ENCODE measurements around the gene STAG3. TPM values are rescaled to one million over a fixed set of nuclear protein-coding genes. Genes with fewer than 3 reads are reported as not detected.
A peak's percentile ranks its signal among the peaks of the same experiment; 100 is the strongest.

Gene STAG3
- total and polyA plus RNA-seq, 9 of the 15 experiments (the other 6 are each of a cell fraction or from before 2014, with no cell fraction given): 0.54 to 2.5 (median 1.7) TPM

GRCh38 chr7:100177045-100178001 lies at the start of gene STAG3, which contains the start of gene GPC2 (continued):
- TF ChIP-seq KDM1A (IDR thresholded peaks at IDR 0.05) (0 out of 4 replicates have a peak, but pooled peaks of 1 of the 2 experiments have one; percentile 7), KLF1 (tag; IDR thresholded peaks at IDR 0.05) (no peak), THRA (IDR thresholded peaks at IDR 0.05) (no peak), U2AF1 (optimal IDR thresholded peaks at IDR 0.05; ENCODE audit: low read depth, low read length) (no peak), ZBED1 (IDR thresholded peaks at IDR 0.05) (no peak), CHCHD3 (CRISPR knock-in tag; IDR thresholded peaks at IDR 0.05) (no peak), THRAP3 (IDR thresholded peaks at IDR 0.05; ENCODE audit: borderline replicate concordance) (no peak), ARID2 (IDR thresholded peaks at IDR 0.05) (no peak), SRF (CRISPR knock-in tag; IDR thresholded peaks at IDR 0.05) (peak in 1 of 2 experiments; percentile 70; a peak in 1 of 4 replicates), ZNF699 (CRISPR knock-in tag; IDR thresholded peaks at IDR 0.05; ENCODE audit: insufficient replicate concordance) (no peak), RBM15 (IDR thresholded peaks at IDR 0.05; ENCODE audit: insufficient read depth, low read length) (no peak)
- TF ChIP-seq, protein P1, sequence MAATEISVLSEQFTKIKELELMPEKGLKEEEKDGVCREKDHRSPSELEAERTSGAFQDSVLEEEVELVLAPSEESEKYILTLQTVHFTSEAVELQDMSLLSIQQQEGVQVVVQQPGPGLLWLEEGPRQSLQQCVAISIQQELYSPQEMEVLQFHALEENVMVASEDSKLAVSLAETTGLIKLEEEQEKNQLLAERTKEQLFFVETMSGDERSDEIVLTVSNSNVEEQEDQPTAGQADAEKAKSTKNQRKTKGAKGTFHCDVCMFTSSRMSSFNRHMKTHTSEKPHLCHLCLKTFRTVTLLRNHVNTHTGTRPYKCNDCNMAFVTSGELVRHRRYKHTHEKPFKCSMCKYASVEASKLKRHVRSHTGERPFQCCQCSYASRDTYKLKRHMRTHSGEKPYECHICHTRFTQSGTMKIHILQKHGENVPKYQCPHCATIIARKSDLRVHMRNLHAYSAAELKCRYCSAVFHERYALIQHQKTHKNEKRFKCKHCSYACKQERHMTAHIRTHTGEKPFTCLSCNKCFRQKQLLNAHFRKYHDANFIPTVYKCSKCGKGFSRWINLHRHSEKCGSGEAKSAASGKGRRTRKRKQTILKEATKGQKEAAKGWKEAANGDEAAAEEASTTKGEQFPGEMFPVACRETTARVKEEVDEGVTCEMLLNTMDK (IDR thresholded peaks at IDR 0.05; ENCODE audit: borderline replicate concordance, insufficient read depth, low read depth, low read length, poor library complexity, severe bottlenecking): no peak
- TF ChIP-seq, protein P2, sequence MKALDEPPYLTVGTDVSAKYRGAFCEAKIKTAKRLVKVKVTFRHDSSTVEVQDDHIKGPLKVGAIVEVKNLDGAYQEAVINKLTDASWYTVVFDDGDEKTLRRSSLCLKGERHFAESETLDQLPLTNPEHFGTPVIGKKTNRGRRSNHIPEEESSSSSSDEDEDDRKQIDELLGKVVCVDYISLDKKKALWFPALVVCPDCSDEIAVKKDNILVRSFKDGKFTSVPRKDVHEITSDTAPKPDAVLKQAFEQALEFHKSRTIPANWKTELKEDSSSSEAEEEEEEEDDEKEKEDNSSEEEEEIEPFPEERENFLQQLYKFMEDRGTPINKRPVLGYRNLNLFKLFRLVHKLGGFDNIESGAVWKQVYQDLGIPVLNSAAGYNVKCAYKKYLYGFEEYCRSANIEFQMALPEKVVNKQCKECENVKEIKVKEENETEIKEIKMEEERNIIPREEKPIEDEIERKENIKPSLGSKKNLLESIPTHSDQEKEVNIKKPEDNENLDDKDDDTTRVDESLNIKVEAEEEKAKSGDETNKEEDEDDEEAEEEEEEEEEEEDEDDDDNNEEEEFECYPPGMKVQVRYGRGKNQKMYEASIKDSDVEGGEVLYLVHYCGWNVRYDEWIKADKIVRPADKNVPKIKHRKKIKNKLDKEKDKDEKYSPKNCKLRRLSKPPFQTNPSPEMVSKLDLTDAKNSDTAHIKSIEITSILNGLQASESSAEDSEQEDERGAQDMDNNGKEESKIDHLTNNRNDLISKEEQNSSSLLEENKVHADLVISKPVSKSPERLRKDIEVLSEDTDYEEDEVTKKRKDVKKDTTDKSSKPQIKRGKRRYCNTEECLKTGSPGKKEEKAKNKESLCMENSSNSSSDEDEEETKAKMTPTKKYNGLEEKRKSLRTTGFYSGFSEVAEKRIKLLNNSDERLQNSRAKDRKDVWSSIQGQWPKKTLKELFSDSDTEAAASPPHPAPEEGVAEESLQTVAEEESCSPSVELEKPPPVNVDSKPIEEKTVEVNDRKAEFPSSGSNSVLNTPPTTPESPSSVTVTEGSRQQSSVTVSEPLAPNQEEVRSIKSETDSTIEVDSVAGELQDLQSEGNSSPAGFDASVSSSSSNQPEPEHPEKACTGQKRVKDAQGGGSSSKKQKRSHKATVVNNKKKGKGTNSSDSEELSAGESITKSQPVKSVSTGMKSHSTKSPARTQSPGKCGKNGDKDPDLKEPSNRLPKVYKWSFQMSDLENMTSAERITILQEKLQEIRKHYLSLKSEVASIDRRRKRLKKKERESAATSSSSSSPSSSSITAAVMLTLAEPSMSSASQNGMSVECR (CRISPR knock-in tag; IDR thresholded peaks at IDR 0.05): no peak; the same call in 1 of the 2 replicates
- TF ChIP-seq, protein P3, sequence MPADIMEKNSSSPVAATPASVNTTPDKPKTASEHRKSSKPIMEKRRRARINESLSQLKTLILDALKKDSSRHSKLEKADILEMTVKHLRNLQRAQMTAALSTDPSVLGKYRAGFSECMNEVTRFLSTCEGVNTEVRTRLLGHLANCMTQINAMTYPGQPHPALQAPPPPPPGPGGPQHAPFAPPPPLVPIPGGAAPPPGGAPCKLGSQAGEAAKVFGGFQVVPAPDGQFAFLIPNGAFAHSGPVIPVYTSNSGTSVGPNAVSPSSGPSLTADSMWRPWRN (IDR thresholded peaks at IDR 0.05; ENCODE audit: low read depth): no peak
- TF ChIP-seq, protein P4, sequence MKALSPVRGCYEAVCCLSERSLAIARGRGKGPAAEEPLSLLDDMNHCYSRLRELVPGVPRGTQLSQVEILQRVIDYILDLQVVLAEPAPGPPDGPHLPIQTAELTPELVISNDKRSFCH (CRISPR knock-in tag; IDR thresholded peaks at IDR 0.05): no peak
- TF ChIP-seq, protein P4 (tag; IDR thresholded peaks at IDR 0.05): 0 out of 2 replicates have a peak, but pooled peaks have one; percentile 39

Data from K562 (cell line).